Inferior parietal cortex (tissue), 1 donor: ENCODE data around the gene VEZT.
"Not testable (repeated sequence)": the region's sequence is repeated elsewhere in the genome, so short reads cannot be mapped to it uniquely, and the experiment has no call there.

Source experiments
- DNase-seq: peaks from one replicate; pipeline ENCODE4 v3.0.0-alpha.2; 2016; ENCODE audit errors: extremely low spot score

VEZT gene

DNA sequence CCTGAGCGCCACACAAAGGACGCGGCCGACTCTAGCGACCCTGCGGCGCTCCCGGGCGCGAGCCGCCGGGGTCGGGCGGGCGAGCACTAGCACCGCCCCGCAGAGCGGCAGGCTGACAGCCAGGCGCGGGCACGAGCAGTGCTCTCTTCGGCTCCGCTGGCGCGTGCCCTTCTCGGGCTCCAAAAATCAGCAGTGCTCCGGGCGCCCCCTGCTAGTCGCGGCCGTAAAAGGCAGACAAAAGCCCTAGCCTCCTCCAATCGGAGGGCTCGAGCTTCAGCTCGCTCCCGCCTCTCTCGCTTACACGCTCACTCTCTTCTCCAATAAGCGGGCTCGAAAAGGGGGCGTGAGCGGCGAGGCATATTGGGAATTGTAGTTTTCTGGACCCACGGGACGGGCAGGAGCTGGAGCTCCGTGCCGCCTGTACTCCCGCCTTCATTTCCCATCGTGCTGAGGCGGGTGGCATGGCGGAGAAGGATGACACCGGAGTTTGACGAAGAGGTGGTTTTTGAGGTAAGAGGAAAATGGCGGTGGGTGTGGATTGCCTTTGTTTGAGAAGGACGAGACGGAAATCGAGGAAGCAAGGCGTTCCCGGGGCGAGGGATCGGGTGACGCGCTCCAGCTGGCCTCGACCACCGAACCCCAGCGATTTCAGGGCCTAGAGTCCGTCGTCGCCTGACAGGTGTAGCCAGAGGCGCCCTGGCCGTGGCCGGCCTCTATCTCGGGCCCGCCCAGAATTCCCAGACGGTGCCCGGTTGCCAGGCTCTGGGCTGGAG lies at the start of gene VEZT, which contains the start of gene FGD6:
TSS of gene VEZT (plus strand) at position 431 of the 773 bp plus-strand sequence. CDS start at position 475, 44 bp downstream.
TSS of gene FGD6 (minus strand) at position 91 of the 773 bp plus-strand sequence. CDS start 227 bp downstream, outside the sequence.
- DNase-seq: peak; percentile 100

DNA sequence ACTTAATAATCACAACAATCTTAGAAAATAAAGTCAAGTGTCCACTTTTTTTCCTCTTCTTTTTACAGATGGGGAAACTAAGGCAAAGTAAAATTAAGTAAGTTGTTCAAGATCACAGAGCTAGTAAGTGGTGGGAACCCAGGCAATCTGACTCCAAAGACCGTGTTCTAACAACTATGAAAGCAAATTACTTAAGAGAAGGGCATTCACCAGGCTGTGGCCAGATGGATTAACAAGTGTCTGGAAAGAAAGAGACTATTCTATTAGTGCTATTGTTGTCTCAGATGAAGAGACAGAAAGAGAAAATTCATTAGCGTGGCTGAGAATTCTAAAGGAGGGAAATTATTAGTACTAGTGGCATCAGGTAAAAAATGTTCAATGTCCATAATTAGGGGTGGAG lies 48.9 kb upstream of the VEZT start:
- no peak for DNase-seq

- DNase-seq: no peak
Observed at GRCh38 chr12:95169368-95169767, 48.2 kb upstream of the VEZT start.

GRCh38 chr12:95173392-95174251 lies 44.0 kb upstream of the VEZT start:
- peak; percentile 57 for DNase-seq

- no peak for DNase-seq
Observed at GRCh38 chr12:95177201-95177768, 40.3 kb upstream of the VEZT start.

DNA sequence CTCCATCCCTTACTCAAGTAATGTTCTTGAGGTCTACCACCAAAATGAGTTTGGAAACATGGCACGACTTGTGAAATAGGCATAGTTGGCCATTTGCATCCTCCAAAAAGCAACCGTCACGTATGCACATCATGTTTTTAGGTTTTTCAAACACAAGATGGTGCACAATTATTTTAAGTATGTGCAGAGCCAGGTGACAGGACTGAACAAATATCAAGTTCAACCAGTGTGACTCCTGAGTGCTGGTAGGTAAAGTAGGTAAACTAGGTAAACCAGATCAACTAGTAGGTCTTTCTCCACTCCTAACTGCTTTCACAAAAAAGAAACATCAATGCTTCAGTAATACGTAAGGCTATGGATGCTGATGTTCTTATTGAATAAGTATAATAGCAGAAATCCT lies 39.5 kb upstream of the VEZT start:
- DNase-seq: no peak

GRCh38 chr12:95179011-95179410 lies 38.6 kb upstream of the VEZT start:
- DNase-seq: no peak

GRCh38 chr12:95181103-95181502 lies 36.5 kb upstream of the VEZT start:
- DNase-seq: no peak

- DNase-seq: no peak
Observed at GRCh38 chr12:95182868-95183415, 34.7 kb upstream of the VEZT start.

DNA sequence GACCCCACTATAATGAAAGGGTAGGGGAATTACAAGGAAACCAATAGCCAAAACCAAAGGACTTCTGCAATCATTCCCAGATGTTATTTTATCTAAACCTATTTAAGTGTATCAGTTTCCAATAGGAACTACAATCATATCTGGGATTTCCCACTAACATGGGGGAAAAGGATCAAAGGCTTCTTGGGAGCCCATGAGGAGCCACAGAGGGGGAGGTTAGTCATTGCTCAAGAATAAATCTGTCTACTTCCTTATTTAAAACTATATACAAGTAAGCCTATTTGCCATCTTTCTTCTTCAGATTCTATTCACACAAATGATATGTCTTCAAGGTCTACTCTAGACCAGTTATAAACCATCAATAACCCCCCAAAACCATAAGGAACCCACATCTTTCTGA lies 33.5 kb upstream of the VEZT start:
- no peak for DNase-seq

GRCh38 chr12:95185072-95185471 lies 32.5 kb upstream of the VEZT start:
- DNase-seq: no peak

- DNase-seq: no peak
Observed at GRCh38 chr12:95185854-95186253, 31.8 kb upstream of the VEZT start.

- no peak for DNase-seq
Observed at GRCh38 chr12:95187865-95188415, 29.7 kb upstream of the VEZT start.

DNA sequence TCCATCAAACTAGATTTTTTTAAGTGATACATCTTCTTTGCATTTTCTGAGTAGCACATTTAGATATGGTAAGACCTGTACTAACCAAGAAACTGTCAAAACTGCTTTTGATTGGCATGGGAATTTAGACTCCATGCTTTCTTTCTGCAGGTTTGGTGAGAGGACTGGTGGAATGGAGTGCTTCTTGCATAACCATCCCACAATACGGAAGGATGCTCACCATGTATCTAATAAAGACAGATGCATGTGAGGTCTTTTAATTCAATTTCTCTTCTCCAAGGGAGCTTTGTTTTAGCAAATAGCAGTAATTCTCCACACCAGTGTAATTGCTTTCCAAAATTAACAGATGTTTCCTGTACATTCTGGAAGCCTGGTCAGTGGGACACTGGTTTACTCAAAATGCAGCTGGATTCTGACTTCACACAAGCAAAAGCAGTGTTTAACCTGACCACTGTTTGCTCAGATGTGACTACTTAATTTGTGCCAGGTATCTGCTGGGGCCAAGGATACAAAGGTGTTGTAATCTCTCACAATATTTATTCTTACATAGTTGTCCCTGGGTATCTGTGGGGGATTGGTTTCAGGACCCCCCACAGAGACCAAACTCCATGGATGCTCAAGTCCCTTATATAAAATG lies 26.4 kb upstream of the VEZT start:
- no peak for DNase-seq

- no peak for DNase-seq
Observed at GRCh38 chr12:95192271-95192670, 25.3 kb upstream of the VEZT start.

DNA sequence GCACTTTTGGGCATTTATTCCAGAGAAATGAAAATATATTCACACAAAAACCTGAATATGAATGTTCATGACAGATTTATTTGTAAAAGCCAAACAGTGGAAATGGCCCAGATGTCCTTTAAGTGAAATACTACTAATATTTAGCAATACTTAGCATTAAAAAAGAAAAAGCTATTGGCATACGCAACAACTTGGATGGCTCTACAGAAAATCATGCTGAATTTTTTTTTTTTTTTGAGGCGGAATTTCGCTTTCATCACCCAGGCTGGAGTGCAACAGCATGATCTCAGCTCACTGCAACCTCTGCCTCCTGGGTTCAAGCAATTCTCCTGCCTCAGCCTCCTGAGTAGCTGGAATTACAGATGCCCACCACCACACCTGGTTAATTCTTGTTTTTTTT lies 24.5 kb upstream of the VEZT start:
- no peak for DNase-seq

DNA sequence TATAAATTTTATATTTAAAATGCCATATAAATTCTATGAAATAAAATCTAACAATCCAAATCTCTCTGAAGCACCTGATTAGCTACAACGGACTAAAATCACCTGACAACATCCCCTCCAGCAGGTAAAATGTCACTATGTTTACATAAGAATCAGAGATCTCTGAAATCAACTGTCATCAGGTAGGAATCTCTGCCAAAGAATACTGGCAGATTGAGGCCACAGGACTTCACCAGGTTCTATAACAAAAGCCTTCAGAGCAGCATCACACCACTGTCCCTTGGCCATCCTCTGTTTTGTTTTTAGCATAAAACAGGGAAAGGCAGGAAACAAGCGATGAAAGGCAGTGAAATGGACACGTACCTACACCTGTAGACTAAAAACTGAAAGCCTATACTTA lies 22.5 kb upstream of the VEZT start:
- no peak for DNase-seq

- DNase-seq: not testable (repeated sequence)
Observed at GRCh38 chr12:95196875-95197569, 20.6 kb upstream of the VEZT start.

DNA sequence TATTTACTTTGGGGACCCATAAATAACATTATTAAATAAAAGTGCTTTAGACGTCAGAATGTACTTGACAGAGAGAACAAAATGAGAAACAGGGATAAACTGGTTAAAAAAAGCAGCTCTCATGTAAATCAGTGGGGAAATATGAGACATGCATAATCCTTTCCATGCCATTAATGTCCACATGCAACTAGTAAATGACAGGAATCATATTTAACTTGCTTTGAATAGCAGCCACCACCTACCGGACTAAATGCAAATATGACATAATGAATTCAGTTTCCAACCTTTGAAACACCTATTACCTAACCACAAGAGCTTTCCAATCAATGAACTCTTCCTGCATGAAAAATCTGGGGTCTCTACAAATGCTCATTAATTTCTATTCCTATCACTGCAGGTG lies 20.0 kb upstream of the VEZT start:
- DNase-seq: no peak

DNA sequence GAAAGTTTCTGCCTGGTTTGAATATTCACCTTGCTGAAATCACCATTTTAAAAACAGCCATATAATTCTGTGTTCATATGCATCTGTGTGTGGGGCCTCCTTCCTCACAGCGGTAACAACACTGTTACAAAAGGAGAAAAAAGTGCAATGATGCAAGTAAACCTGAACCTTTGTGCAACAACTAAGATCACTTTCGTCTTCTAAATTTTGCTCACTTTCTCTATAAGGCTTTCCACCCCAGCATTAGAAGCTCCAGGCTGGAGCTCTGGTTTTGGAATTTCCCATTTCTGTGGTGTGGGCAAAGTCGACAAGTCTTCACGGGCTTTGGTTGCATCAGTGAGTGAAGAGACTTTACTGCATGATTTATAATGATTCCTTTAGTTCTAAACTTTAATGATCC lies 18.7 kb upstream of the VEZT start:
- no peak for DNase-seq
